ENCODE data around the gene CDH4.

The CDH4 gene

GRCh38 chr20:61307686-61308476, 55.8 kb downstream of the CDH4 start:
- no peak overlapping the region for H3K27ac ChIP-seq (ENCODE audit: low read depth, low read length)
- no peaks in the 10 kb centered on the region for H3K9me2 ChIP-seq (replicated peaks; ENCODE audit: insufficient read depth, low read length)
- no peaks in the 10 kb centered on the region for H4K20me1 ChIP-seq (ENCODE audit: low read depth, low read length)
- H3K4me2 ChIP-seq (ENCODE audit: low read depth, low read length, poor library complexity, severe bottlenecking), result no peak overlapping the region
- no peak overlapping the region for H3K4me3 ChIP-seq (ENCODE audit: insufficient read depth, low read length, poor library complexity, severe bottlenecking)
- H3F3A ChIP-seq (ENCODE audit: insufficient read depth), result no peaks in the 10 kb centered on the region
- H3K9me3 ChIP-seq (ENCODE audit: insufficient read depth, low read length), result no peaks in the 10 kb centered on the region
- H3K79me2 ChIP-seq (ENCODE audit: insufficient read depth, low read length), result no peaks in the 10 kb centered on the region
- TF ChIP-seq EZH2phosphoT487 (conservative IDR thresholded peaks at IDR 0.05; ENCODE audit: low read length) (no peak), CTCF (IDR thresholded peaks at IDR 0.05; ENCODE audit: insufficient read depth, low read length, poor library complexity, severe bottlenecking) (no peak)
- no peaks in the 10 kb centered on the region for H3K36me3 ChIP-seq (ENCODE audit: low read length)
- no peak overlapping the region for H2AFZ ChIP-seq (ENCODE audit: low read depth, low read length, severe bottlenecking)
- no peaks in the 10 kb centered on the region for H3K27me3 ChIP-seq (ENCODE audit: low read length)
- no peak overlapping the region for H3K9ac ChIP-seq (ENCODE audit: low read length)

GRCh38 chr20:61308477-61308774, 56.4 kb downstream of the CDH4 start:
- H3K36me3 ChIP-seq (ENCODE audit: low read length), result no peaks in the 10 kb centered on the region
- H3F3A ChIP-seq (ENCODE audit: insufficient read depth), result no peaks in the 10 kb centered on the region
- no peaks in the 10 kb centered on the region for H3K9me2 ChIP-seq (replicated peaks; ENCODE audit: insufficient read depth, low read length)
- no peaks in the 10 kb centered on the region for H4K20me1 ChIP-seq (ENCODE audit: low read depth, low read length)
- no peaks in the 10 kb centered on the region for H3K27me3 ChIP-seq (ENCODE audit: low read length)
- no peak overlapping the region for H3K4me2 ChIP-seq (ENCODE audit: low read depth, low read length, poor library complexity, severe bottlenecking)
- no peaks in the 10 kb centered on the region for H3K79me2 ChIP-seq (ENCODE audit: insufficient read depth, low read length)
- no peaks in the 10 kb centered on the region for H3K9me3 ChIP-seq (ENCODE audit: insufficient read depth, low read length)
- no peak overlapping the region for H2AFZ ChIP-seq (ENCODE audit: low read depth, low read length, severe bottlenecking)
- H3K9ac ChIP-seq (ENCODE audit: low read length), result no peak overlapping the region
- H3K27ac ChIP-seq (ENCODE audit: low read depth, low read length), result no peak overlapping the region
- no peak overlapping the region for H3K4me3 ChIP-seq (ENCODE audit: insufficient read depth, low read length, poor library complexity, severe bottlenecking)
- TF ChIP-seq EZH2phosphoT487 (conservative IDR thresholded peaks at IDR 0.05; ENCODE audit: low read length) (no peak), CTCF (IDR thresholded peaks at IDR 0.05; ENCODE audit: insufficient read depth, low read length, poor library complexity, severe bottlenecking) (no peak)

- Histone ChIP-seq H2AFZ (ENCODE audit: low read depth, low read length, severe bottlenecking) (no peak overlapping the region), H3K79me2 (ENCODE audit: insufficient read depth, low read length) (no peaks in the 10 kb centered on the region), H3K36me3 (ENCODE audit: low read length) (no peaks in the 10 kb centered on the region), H3K9me3 (ENCODE audit: insufficient read depth, low read length) (no peaks in the 10 kb centered on the region), H3K27me3 (ENCODE audit: low read length) (no peaks in the 10 kb centered on the region), H4K20me1 (ENCODE audit: low read depth, low read length) (no peaks in the 10 kb centered on the region), H3K9me2 (replicated peaks; ENCODE audit: insufficient read depth, low read length) (no peaks in the 10 kb centered on the region), H3K9ac (ENCODE audit: low read length) (no peak overlapping the region), H3F3A (ENCODE audit: insufficient read depth) (no peaks in the 10 kb centered on the region), H3K27ac (ENCODE audit: low read depth, low read length) (no peak overlapping the region), H3K4me3 (ENCODE audit: insufficient read depth, low read length, poor library complexity, severe bottlenecking) (no peak overlapping the region), H3K4me2 (ENCODE audit: low read depth, low read length, poor library complexity, severe bottlenecking) (no peak overlapping the region)
- no peak for TF ChIP-seq CTCF (IDR thresholded peaks at IDR 0.05; ENCODE audit: insufficient read depth, low read length, poor library complexity, severe bottlenecking)
- TF ChIP-seq EZH2phosphoT487 (conservative IDR thresholded peaks at IDR 0.05; ENCODE audit: low read length), result no peak
These were observed 58.9 kb downstream of the CDH4 start for GRCh38 chr20:61310954-61311353.
